Measurements from ENCODE around the gene RPL3.

RPL3 gene

GRCh38 chr22:39298241-39298987 lies 21.0 kb downstream of the RPL3 start:
- Histone ChIP-seq H3K14ac (ENCODE audit: low read length) (peak overlapping the region; percentile 10), H4K12ac (ENCODE audit: low read depth, low read length) (no peak overlapping the region), H3K23ac (ENCODE audit: low read length) (no peak overlapping the region), H3K4me3 (ENCODE audit: low read depth, low read length) (no peak overlapping the region), H4K8ac (ENCODE audit: low read depth, low read length) (peak overlapping the region; percentile 18), H3K4me2 (ENCODE audit: low read length) (no peak overlapping the region), H4K91ac (ENCODE audit: low read depth, low read length) (peak overlapping the region; percentile 72), H2BK12ac (ENCODE audit: low read length) (peak overlapping the region; percentile 39), H2AFZ (ENCODE audit: insufficient read depth, low read length, poor library complexity) (peak overlapping the region; percentile 37), H2AK5ac (ENCODE audit: low read length) (peak overlapping the region; percentile 69), H3K18ac (ENCODE audit: low read length) (no peak overlapping the region), H2BK5ac (ENCODE audit: low read depth, low read length, poor library complexity) (peak overlapping the region; percentile 56), H3K36me3 (ENCODE audit: control insufficient read depth in 1 of 2, insufficient read depth in 2 of 2, low read length in 2 of 2) (no peaks in the 10 kb centered on the region), H2BK120ac (ENCODE audit: insufficient read depth, low read length, poor library complexity) (peak overlapping the region; percentile 40), H3K79me2 (ENCODE audit: control insufficient read depth, insufficient read depth, low read length, poor library complexity) (peaks cover 2% of the 10 kb centered on the region), H3K9ac (ENCODE audit: low read length) (no peak overlapping the region), H3K4me1 (ENCODE audit: control insufficient read depth in 1 of 2, insufficient read depth in 2 of 2, low read length in 2 of 2) (peaks cover 58 to 59% of the 10 kb centered on the region in 2 experiments), H3K9me3 (ENCODE audit: insufficient read depth, low read depth, low read length) (peaks cover 6% of the 10 kb centered on the region), H3K79me1 (ENCODE audit: low read length) (peaks cover 43% of the 10 kb centered on the region), H3K27me3 (ENCODE audit: insufficient read depth, low read length) (no peaks in the 10 kb centered on the region), H3K27ac (ENCODE audit: low read depth, low read length) (peak overlapping the region; percentile 76), H3K4ac (ENCODE audit: low read depth, low read length) (no peak overlapping the region)
- no CpG with 5 or more reads among the region's 18 CpGs for WGBS (ENCODE audit: extremely low coverage, insufficient coverage, insufficient read length)
- DNase-seq = peak; percentile 43 to 69

- Histone ChIP-seq H4K8ac (ENCODE audit: low read depth, low read length) (peak overlapping the region; percentile 71), H3K27ac (ENCODE audit: low read depth, low read length) (peak overlapping the region; percentile 88), H2BK5ac (ENCODE audit: low read depth, low read length, poor library complexity) (peak overlapping the region; percentile 70), H3K4me3 (ENCODE audit: low read depth, low read length) (no peak overlapping the region), H3K23ac (ENCODE audit: low read length) (no peak overlapping the region), H2BK120ac (ENCODE audit: insufficient read depth, low read length, poor library complexity) (peak overlapping the region; percentile 85), H2AFZ (ENCODE audit: insufficient read depth, low read length, poor library complexity) (peak overlapping the region; percentile 37), H3K27me3 (ENCODE audit: insufficient read depth, low read length) (no peaks in the 10 kb centered on the region), H3K4me1 (ENCODE audit: control insufficient read depth in 1 of 2, insufficient read depth in 2 of 2, low read length in 2 of 2) (peaks cover 60 to 64% of the 10 kb centered on the region in 2 experiments), H3K4me2 (ENCODE audit: low read length) (peak overlapping the region; percentile 8), H3K18ac (ENCODE audit: low read length) (peak overlapping the region; percentile 77), H3K79me1 (ENCODE audit: low read length) (peaks cover 45% of the 10 kb centered on the region), H3K36me3 (ENCODE audit: control insufficient read depth in 1 of 2, insufficient read depth in 2 of 2, low read length in 2 of 2) (no peaks in the 10 kb centered on the region), H4K91ac (ENCODE audit: low read depth, low read length) (peak overlapping the region; percentile 76), H3K9ac (ENCODE audit: low read length) (peak overlapping the region; percentile 21), H3K14ac (ENCODE audit: low read length) (peak overlapping the region; percentile 82), H2BK12ac (ENCODE audit: low read length) (peak overlapping the region; percentile 84), H3K4ac (ENCODE audit: low read depth, low read length) (peak overlapping the region; percentile 62), H3K79me2 (ENCODE audit: control insufficient read depth, insufficient read depth, low read length, poor library complexity) (peaks cover 2% of the 10 kb centered on the region), H3K9me3 (ENCODE audit: insufficient read depth, low read depth, low read length) (peaks cover 5% of the 10 kb centered on the region), H4K12ac (ENCODE audit: low read depth, low read length) (no peak overlapping the region), H2AK5ac (ENCODE audit: low read length) (peak overlapping the region; percentile 81)
- peak in 1 of 2 donors; percentile 66 for DNase-seq
- no CpG with 5 or more reads among the region's 18 CpGs for WGBS (ENCODE audit: extremely low coverage, insufficient coverage, insufficient read length)
These were observed 21.8 kb downstream of the RPL3 start for GRCh38 chr22:39297490-39298240.

- WGBS (ENCODE audit: extremely low coverage, insufficient coverage, insufficient read length) = no CpG with 5 or more reads among the region's 19 CpGs
- Histone ChIP-seq H4K8ac (ENCODE audit: low read depth, low read length) (peak overlapping the region; percentile 71), H3K14ac (ENCODE audit: low read length) (peak overlapping the region; percentile 82), H3K27me3 (ENCODE audit: insufficient read depth, low read length) (no peaks in the 10 kb centered on the region), H4K12ac (ENCODE audit: low read depth, low read length) (no peak overlapping the region), H3K79me2 (ENCODE audit: control insufficient read depth, insufficient read depth, low read length, poor library complexity) (peaks cover 2% of the 10 kb centered on the region), H3K23ac (ENCODE audit: low read length) (no peak overlapping the region), H3K4me3 (ENCODE audit: low read depth, low read length) (no peak overlapping the region), H2BK120ac (ENCODE audit: insufficient read depth, low read length, poor library complexity) (peak overlapping the region; percentile 85), H4K91ac (ENCODE audit: low read depth, low read length) (peak overlapping the region; percentile 76), H2BK5ac (ENCODE audit: low read depth, low read length, poor library complexity) (peak overlapping the region; percentile 70), H3K27ac (ENCODE audit: low read depth, low read length) (peak overlapping the region; percentile 88), H3K79me1 (ENCODE audit: low read length) (peaks cover 45% of the 10 kb centered on the region), H2AFZ (ENCODE audit: insufficient read depth, low read length, poor library complexity) (peak overlapping the region; percentile 42), H3K9ac (ENCODE audit: low read length) (peak overlapping the region; percentile 21), H3K4ac (ENCODE audit: low read depth, low read length) (peak overlapping the region; percentile 13), H3K4me1 (ENCODE audit: control insufficient read depth in 1 of 2, insufficient read depth in 2 of 2, low read length in 2 of 2) (peaks cover 66 to 70% of the 10 kb centered on the region in 2 experiments), H3K18ac (ENCODE audit: low read length) (peak overlapping the region; percentile 4), H2BK12ac (ENCODE audit: low read length) (peak overlapping the region; percentile 84), H3K36me3 (ENCODE audit: control insufficient read depth in 1 of 2, insufficient read depth in 2 of 2, low read length in 2 of 2) (no peaks in the 10 kb centered on the region), H2AK5ac (ENCODE audit: low read length) (peak overlapping the region; percentile 91), H3K9me3 (ENCODE audit: insufficient read depth, low read depth, low read length) (no peaks in the 10 kb centered on the region), H3K4me2 (ENCODE audit: low read length) (no peak overlapping the region)
- no peak for DNase-seq
These were observed 22.4 kb downstream of the RPL3 start for GRCh38 chr22:39296981-39297489.

- Histone ChIP-seq H4K12ac (ENCODE audit: low read depth, low read length) (no peak overlapping the region), H3K4me3 (ENCODE audit: low read depth, low read length) (no peak overlapping the region), H3K14ac (ENCODE audit: low read length) (no peak overlapping the region), H3K9ac (ENCODE audit: low read length) (no peak overlapping the region), H2AK5ac (ENCODE audit: low read length) (no peak overlapping the region), H2BK12ac (ENCODE audit: low read length) (peak overlapping the region; percentile 41), H3K27ac (ENCODE audit: low read depth, low read length) (no peak overlapping the region), H3K4ac (ENCODE audit: low read depth, low read length) (no peak overlapping the region), H3K23ac (ENCODE audit: low read length) (no peak overlapping the region), H3K18ac (ENCODE audit: low read length) (no peak overlapping the region), H2BK5ac (ENCODE audit: low read depth, low read length, poor library complexity) (no peak overlapping the region), H4K91ac (ENCODE audit: low read depth, low read length) (peak overlapping the region; percentile 76), H3K27me3 (ENCODE audit: insufficient read depth, low read length) (no peaks in the 10 kb centered on the region), H2AFZ (ENCODE audit: insufficient read depth, low read length, poor library complexity) (no peak overlapping the region), H4K8ac (ENCODE audit: low read depth, low read length) (peak overlapping the region; percentile 6), H3K79me2 (ENCODE audit: control insufficient read depth, insufficient read depth, low read length, poor library complexity) (peaks cover 2% of the 10 kb centered on the region), H2BK120ac (ENCODE audit: insufficient read depth, low read length, poor library complexity) (peak overlapping the region; percentile 85), H3K4me1 (ENCODE audit: control insufficient read depth in 1 of 2, insufficient read depth in 2 of 2, low read length in 2 of 2) (peaks cover 70 to 73% of the 10 kb centered on the region in 2 experiments), H3K4me2 (ENCODE audit: low read length) (no peak overlapping the region), H3K9me3 (ENCODE audit: insufficient read depth, low read depth, low read length) (no peaks in the 10 kb centered on the region), H3K36me3 (ENCODE audit: control insufficient read depth in 1 of 2, insufficient read depth in 2 of 2, low read length in 2 of 2) (no peaks in the 10 kb centered on the region), H3K79me1 (ENCODE audit: low read length) (peaks cover 46% of the 10 kb centered on the region)
- DNase-seq = no peak
- WGBS (ENCODE audit: extremely low coverage, insufficient coverage, insufficient read length) = no CpG with 5 or more reads among the region's 6 CpGs
These were observed 22.9 kb downstream of the RPL3 start for GRCh38 chr22:39296535-39296934.

Measured in trophoblast cell (in vitro differentiated cells and primary cell).